GM21717 (cell line): ENCODE results near the gene SDCCAG8.

ENCODE experiments used
- ATAC-seq: cut with Tn5 transposase; IDR thresholded peaks from one replicate; pipeline ENCODE4 v1.9.1; 2021; ENCODE audit warnings: mild to moderate bottlenecking, moderate library complexity; ENCODE audit not compliant: unreplicated experiment

SDCCAG8 gene

GRCh38 chr1:243535014-243535413 is 279.2 kb downstream of the SDCCAG8 start:
- ATAC-seq = no peak

GRCh38 chr1:243539636-243540035 is 283.8 kb downstream of the SDCCAG8 start:
- ATAC-seq = no peak

- ATAC-seq = no peak
Measured at GRCh38 chr1:243542739-243543415, 287.0 kb downstream of the SDCCAG8 start.

DNA sequence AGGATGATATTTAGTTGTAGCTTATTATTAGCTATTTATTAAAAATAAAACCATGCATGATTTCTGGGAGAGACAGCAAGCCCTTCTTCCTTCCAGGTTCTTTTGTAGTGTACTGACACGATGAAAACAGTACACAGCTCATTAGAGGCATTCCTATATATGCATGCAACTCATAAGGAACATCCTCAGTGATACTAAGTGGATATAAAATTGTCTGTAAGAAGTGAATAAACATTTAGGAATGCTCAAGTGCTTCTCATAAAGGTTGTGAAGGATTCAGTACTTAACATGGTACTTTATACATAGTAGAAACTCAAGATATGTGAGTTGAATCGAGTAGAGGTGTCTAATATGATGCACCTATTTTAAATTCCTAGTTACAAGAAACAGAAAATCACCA is 287.7 kb downstream of the SDCCAG8 start:
- no peak for ATAC-seq

- ATAC-seq = no peak
Measured at GRCh38 chr1:243546457-243546856, 290.6 kb downstream of the SDCCAG8 start.

GRCh38 chr1:243547891-243548290 is 292.1 kb downstream of the SDCCAG8 start:
- ATAC-seq = no peak

- no peak for ATAC-seq
Measured at GRCh38 chr1:243548516-243548915, 292.7 kb downstream of the SDCCAG8 start.

- ATAC-seq = no peak
Measured at GRCh38 chr1:243549108-243549507, 293.3 kb downstream of the SDCCAG8 start.
